Tibial nerve (tissue), 4 donors: ENCODE results near the gene HYAL2. TPM values are rescaled to one million over a fixed set of nuclear protein-coding genes. Genes with fewer than 3 reads are reported as not detected.

Experiments used
- DNase-seq, 2 donors: peaks; one replicate each; pipeline ENCODE4 v3.0.0-alpha.2; 2019; ENCODE audit warnings: low spot score in 2 of 2
- H3K27ac ChIP-seq, 4 donors: fragments of 200-600 bp; sonication (generic) in 3 of 4; one replicate each; pipeline ENCODE4 v1.5.1; 2017 to 2019; ENCODE audit warnings: mild to moderate bottlenecking in 1 of 4
- H3K27me3 ChIP-seq, 2 donors: fragments of 200-600 bp; sonication (generic) in 1 of 2; one replicate each; pipeline versions ENCODE4 v1.5.1 to v1.6.0; 2017 to 2019
- H3K36me3 ChIP-seq, 3 donors: fragments of 200-600 bp; sonication (generic); one replicate each; pipeline ENCODE4 v1.5.1; 2018 to 2019
- H3K4me1 ChIP-seq, 4 donors: fragments of 200-600 bp; sonication (generic) in 3 of 4; one replicate each; pipeline ENCODE4 v1.5.1; 2017 to 2019
- H3K4me3 ChIP-seq, 4 donors: fragments of 200-600 bp; sonication (generic) in 3 of 4; one replicate each; pipeline ENCODE4 v1.5.1; 2017 to 2019; ENCODE audit warnings: mild to moderate bottlenecking in 1 of 4, moderate library complexity in 1 of 4
- H3K9me3 ChIP-seq, 4 donors: fragments of 200-600 bp; sonication (generic) in 3 of 4; one replicate each; pipeline ENCODE4 v1.5.1; 2017 to 2019
- EP300 ChIP-seq, 2 donors: sonication (generic); formaldehyde crosslinking; IDR thresholded peaks; one replicate each; pipeline ENCODE4 v1.6.1; 2017; ENCODE audit warnings: antibody characterized with exemption in 2 of 2, mild to moderate bottlenecking in 1 of 2
- POLR2A ChIP-seq, 2 donors: fragments of 450-650 bp; IDR thresholded peaks; one replicate each; pipeline ENCODE4 v1.6.1; 2017; ENCODE audit warnings: antibody characterized with exemption in 2 of 2, mild to moderate bottlenecking in 2 of 2, moderate library complexity in 2 of 2
- WGBS, 2 donors: methylation state at CpG; one replicate each; pipeline ENCODE4 v1.1.5; 2018; 5-methylcytosine and 5-hydroxymethylcytosine counted together
- total RNA-seq, 4 donors: library from RNA; depleted of rRNA; stranded (reverse); fragments of >200 nt; gene quantifications; one replicate each; pipeline ENCODE4 v1.1.0, GENCODE V29; 2016
- TF ChIP-seq, protein P1 (sequence below), 5 experiments: fragments of 200-600 bp in 3 of 5; fragments of 450-650 bp in 2 of 5; sonication (generic) in 3 of 5; IDR thresholded peaks; one replicate each; pipeline ENCODE4 v1.5.1; 2016 to 2019; ENCODE audit warnings: antibody characterized with exemption in 5 of 5, mild to moderate bottlenecking in 3 of 5, moderate library complexity in 2 of 5

HYAL2 gene
- total RNA-seq, 4 donors from 2014 or later: 86.9 to 169 (median 129) TPM

GRCh38 chr3:50324351-50325112, 2.0 kb upstream of the HYAL2 start:
- Histone ChIP-seq H3K4me3 (no peak overlapping the region), H3K36me3 (peaks cover 0 to 29% (median 0%) of the 10 kb centered on the region in 3 donors), H3K9me3 (no peaks in the 10 kb centered on the region), H3K27ac (peak overlapping the region; percentile 72 to 99 (median 92)), H3K27me3 (no peaks in the 10 kb centered on the region), H3K4me1 (peaks cover 0 to 83% (median 41%) of the 10 kb centered on the region in 4 donors)
- DNase-seq: peak; percentile 59 to 79
- TF ChIP-seq, protein P1, sequence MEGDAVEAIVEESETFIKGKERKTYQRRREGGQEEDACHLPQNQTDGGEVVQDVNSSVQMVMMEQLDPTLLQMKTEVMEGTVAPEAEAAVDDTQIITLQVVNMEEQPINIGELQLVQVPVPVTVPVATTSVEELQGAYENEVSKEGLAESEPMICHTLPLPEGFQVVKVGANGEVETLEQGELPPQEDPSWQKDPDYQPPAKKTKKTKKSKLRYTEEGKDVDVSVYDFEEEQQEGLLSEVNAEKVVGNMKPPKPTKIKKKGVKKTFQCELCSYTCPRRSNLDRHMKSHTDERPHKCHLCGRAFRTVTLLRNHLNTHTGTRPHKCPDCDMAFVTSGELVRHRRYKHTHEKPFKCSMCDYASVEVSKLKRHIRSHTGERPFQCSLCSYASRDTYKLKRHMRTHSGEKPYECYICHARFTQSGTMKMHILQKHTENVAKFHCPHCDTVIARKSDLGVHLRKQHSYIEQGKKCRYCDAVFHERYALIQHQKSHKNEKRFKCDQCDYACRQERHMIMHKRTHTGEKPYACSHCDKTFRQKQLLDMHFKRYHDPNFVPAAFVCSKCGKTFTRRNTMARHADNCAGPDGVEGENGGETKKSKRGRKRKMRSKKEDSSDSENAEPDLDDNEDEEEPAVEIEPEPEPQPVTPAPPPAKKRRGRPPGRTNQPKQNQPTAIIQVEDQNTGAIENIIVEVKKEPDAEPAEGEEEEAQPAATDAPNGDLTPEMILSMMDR (IDR thresholded peaks at IDR 0.05): peak; percentile 69 to 89 (median 80)
- no peak for TF ChIP-seq POLR2A (IDR thresholded peaks at IDR 0.05)
- WGBS, 2 donors: 19 to 22% methylated on average over 3 to 4 of the region's 4 CpGs

DNA sequence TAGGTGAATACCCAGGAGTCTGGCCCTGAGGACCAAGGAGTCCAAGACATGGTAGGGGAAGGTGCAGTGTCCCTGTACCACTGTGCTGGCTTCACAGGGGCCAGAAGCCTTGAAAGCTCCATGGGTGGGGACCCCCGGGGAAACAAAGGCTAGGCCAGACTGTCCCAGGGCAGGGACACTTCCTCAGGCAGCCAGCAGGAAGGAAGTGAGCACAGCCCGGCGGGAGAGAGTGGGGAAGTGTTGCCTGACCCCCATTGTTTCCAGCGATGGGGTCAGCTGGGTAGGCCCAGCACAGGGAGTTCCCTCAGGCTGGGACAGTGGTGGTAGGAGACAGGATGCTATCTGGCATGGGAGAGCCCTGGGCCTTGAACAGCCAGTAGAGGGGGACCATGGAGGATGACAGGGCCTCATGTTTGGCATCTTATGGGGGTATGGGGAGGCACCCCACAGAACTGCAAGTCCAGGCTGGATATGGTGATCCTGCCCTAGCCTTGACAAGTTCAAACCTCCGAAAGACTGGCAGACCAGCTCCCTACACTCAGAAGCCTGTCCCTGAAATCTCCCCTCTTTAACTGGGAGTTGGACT, 1.2 kb upstream of the HYAL2 start:
- Histone ChIP-seq H3K4me3 (no peak overlapping the region), H3K36me3 (peaks cover 0 to 32% (median 0%) of the 10 kb centered on the region in 3 donors), H3K4me1 (peaks cover 0 to 86% (median 47%) of the 10 kb centered on the region in 4 donors), H3K27ac (peak overlapping the region; percentile 72 to 99 (median 92)), H3K9me3 (no peaks in the 10 kb centered on the region), H3K27me3 (no peaks in the 10 kb centered on the region)
- DNase-seq: no peak
- 29 to 34% methylated on average over 5 of the region's 5 CpGs for WGBS, 2 donors
- TF ChIP-seq POLR2A (IDR thresholded peaks at IDR 0.05) (no peak), EP300 (IDR thresholded peaks at IDR 0.05) (peak in 1 of 2 donors; percentile 53)
- TF ChIP-seq, protein P1 (IDR thresholded peaks at IDR 0.05): peak in 2 of 5 experiments; percentile 8 to 31

GRCh38 chr3:50323092-50323600, 601 bp upstream of the HYAL2 start:
- TF ChIP-seq, protein P1 (IDR thresholded peaks at IDR 0.05): no peak
- TF ChIP-seq EP300 (IDR thresholded peaks at IDR 0.05) (no peak), POLR2A (IDR thresholded peaks at IDR 0.05) (no peak)
- Histone ChIP-seq H3K9me3 (no peaks in the 10 kb centered on the region), H3K4me3 (no peak overlapping the region), H3K4me1 (peaks cover 0 to 86% (median 48%) of the 10 kb centered on the region in 4 donors), H3K36me3 (peaks cover 0 to 38% (median 0%) of the 10 kb centered on the region in 3 donors), H3K27ac (peak overlapping the region; percentile 72 to 99 (median 92)), H3K27me3 (no peaks in the 10 kb centered on the region)
- no peak for DNase-seq
- WGBS, 2 donors: 30 to 33% methylated on average over 4 of the region's 4 CpGs

GRCh38 chr3:50322115-50322385, 495 bp downstream of the HYAL2 start:
- no peaks in the 10 kb centered on the region for H3K9me3 ChIP-seq
- peaks cover 0 to 90% (median 52%) of the 10 kb centered on the region in 4 donors for H3K4me1 ChIP-seq
- peak overlapping the region; percentile 72 to 99 (median 92) for H3K27ac ChIP-seq
- H3K36me3 ChIP-seq: peaks cover 0 to 47% (median 0%) of the 10 kb centered on the region in 3 donors
- no peaks in the 10 kb centered on the region for H3K27me3 ChIP-seq
- TF ChIP-seq, protein P1 (IDR thresholded peaks at IDR 0.05): no peak
- TF ChIP-seq POLR2A (IDR thresholded peaks at IDR 0.05) (no peak), EP300 (IDR thresholded peaks at IDR 0.05) (no peak)
- no peak for DNase-seq
- H3K4me3 ChIP-seq: peak overlapping the region; percentile 63 to 79 (median 66)
- 3 to 17% methylated on average over 1 to 11 of the region's 14 CpGs for WGBS, 2 donors
